Pancreas (tissue), 10 donors: ENCODE results near the gene HCFC1. TPM values are rescaled to one million over a fixed set of nuclear protein-coding genes. Genes with fewer than 3 reads are reported as not detected.

Source experiments
- ATAC-seq, 4 donors: fragments of 200-7000 bp; cut with Tn5 transposase; one replicate each; pipeline versions ENCODE4 v1.8.0 to v1.9.1; 2020; ENCODE audit warnings: mild to moderate bottlenecking in 4 of 4, moderate library complexity in 4 of 4
- DNase-seq, 6 donors: peaks; one replicate each; pipeline ENCODE4 v3.0.0-alpha.2; 2020
- FAIRE-seq: peaks from 2 replicates; lab custom pipeline; 2012; peaks lifted over from hg19 to GRCh38; lab: Jason Lieb, UNC
- H3K27ac ChIP-seq, 4 donors: fragments of 200-600 bp; sonication (generic); 1 replicate in 3 of 4; 2 replicates in 1 of 4; pipeline versions ENCODE4 v1.5.0 to v1.8.0; 2020
- H3K27me3 ChIP-seq, 4 donors: fragments of 200-600 bp; one replicate each; pipeline ENCODE4 v1.8.0; 2021
- H3K36me3 ChIP-seq, 3 donors: fragments of 200-600 bp; sonication (generic) in 1 of 3; one replicate each; pipeline versions ENCODE4 v1.5.0 to v1.8.0; 2020 to 2021
- H3K4me1 ChIP-seq, 3 donors: fragments of 200-600 bp; one replicate each; pipeline ENCODE4 v1.8.0; 2021
- H3K4me3 ChIP-seq, 4 donors: fragments of 200-600 bp; sonication (generic) in 2 of 4; one replicate each; pipeline versions ENCODE4 v1.5.0 to v1.8.0; 2020 to 2021
- H3K9me3 ChIP-seq, 4 donors: fragments of 200-600 bp; one replicate each; pipeline ENCODE4 v1.8.0; 2021
- CTCF ChIP-seq, 4 donors: fragments of 200-600 bp; sonication (generic) in 3 of 4; IDR thresholded peaks; one replicate each; pipeline versions ENCODE4 v1.5.0 to v1.8.0; 2021; ENCODE audit warnings: antibody characterized with exemption in 4 of 4
- WGBS, 2 donors: extraction: QIAGEN DNeasy Blood & Tissue Kit; methylation state at CpG; one replicate each; pipeline ENCODE4 v1.1.7; 2013; 5-methylcytosine and 5-hydroxymethylcytosine counted together
- intact Hi-C, 3 donors: fragments of 100-400 bp; cut with DNase I; formaldehyde crosslinking; loops; one replicate each; pipeline versions ENCODE4 v1.11.1 to v1.14.2; 2022
- polyA plus RNA-seq, 2 donors: library from polyadenylated mRNA; stranded (reverse); fragments of 200-250 nt; gene quantifications; one replicate each; pipeline ENCODE4 v1.2.3, GENCODE V29; 2013
- total RNA-seq, 6 donors: library from RNA; stranded (reverse); fragmentation: NEBNext Ultra II Directional in 4 of 6; extraction: Animal tissue kit (Norgen Biotek cat#: 25700) in 4 of 6; gene quantifications; one replicate each; pipeline versions ENCODE4 v1.2.1 to v1.2.4, GENCODE V29; 2021 to 2023
- donor health status: healthy with polysubstance abuse.
- donor health status: DM: no; HTN: no; CAD: no; lungs with moderate emphysema.
- donor health status: DM: no; HTN: no; CAD: no.
- donor health status: control.
- donor health status: control.
- donor health status: Bipolar disorder and iron deficiency.
- donor health status: DM: yes; HTN: yes; CAD: no.
- donor health status: DM: no; HTN: no; CAD: no.
- donor health status: DM: no; HTN: no; CAD: no.
- donor health status: DM: yes; HTN: yes; CAD: no.

Gene HCFC1
- total and polyA plus RNA-seq, 8 donors: 10.4 to 28.4 (median 16.6) TPM

- no peak for FAIRE-seq
- Histone ChIP-seq H3K4me1 (no peaks in the 10 kb centered on the region), H3K27ac (no peak overlapping the region), H3K4me3 (no peak overlapping the region), H3K27me3 (peaks cover 0 to 4% (median 0%) of the 10 kb centered on the region in 4 donors), H3K36me3 (peaks cover 0 to 26% (median 17%) of the 10 kb centered on the region in 3 donors), H3K9me3 (no peaks in the 10 kb centered on the region)
- intact Hi-C loops: no loop called here
- no peak for ATAC-seq
- WGBS, 2 donors: 85 to 90% methylated on average over 30 of the region's 30 CpGs
- TF ChIP-seq CTCF (IDR thresholded peaks at IDR 0.05): no peak
- no peak for DNase-seq
Observed at GRCh38 chrX:153948847-153949805, 22.5 kb downstream of the HCFC1 start.

- no peak for TF ChIP-seq CTCF (IDR thresholded peaks at IDR 0.05)
- peaks cover 0 to 4% (median under 1%) of the 10 kb centered on the region in 4 donors for H3K27me3 ChIP-seq
- H3K36me3 ChIP-seq: peaks cover 0 to 26% (median 17%) of the 10 kb centered on the region in 3 donors
- H3K4me1 ChIP-seq: no peaks in the 10 kb centered on the region
- no peak for FAIRE-seq
- no peak for ATAC-seq
- no peaks in the 10 kb centered on the region for H3K9me3 ChIP-seq
- intact Hi-C loops: no loop called here
- DNase-seq: no peak
- no peak overlapping the region for H3K4me3 ChIP-seq
- no peak overlapping the region for H3K27ac ChIP-seq
- 86 to 88% methylated on average over 10 of the region's 10 CpGs for WGBS, 2 donors
Observed at GRCh38 chrX:153948002-153948466, 23.6 kb downstream of the HCFC1 start.

GRCh38 chrX:153947009-153947769 is 24.4 kb downstream of the HCFC1 start:
- intact Hi-C loops: no loop called here
- FAIRE-seq: peak; percentile 85
- Histone ChIP-seq H3K27ac (no peak overlapping the region), H3K4me3 (no peak overlapping the region), H3K9me3 (no peaks in the 10 kb centered on the region), H3K27me3 (peaks cover 0 to 2% (median 0%) of the 10 kb centered on the region in 4 donors), H3K4me1 (no peaks in the 10 kb centered on the region), H3K36me3 (peaks cover 0 to 20% (median 13%) of the 10 kb centered on the region in 3 donors)
- peak; percentile 56 to 73 (median 68) for TF ChIP-seq CTCF (IDR thresholded peaks at IDR 0.05)
- peak; percentile 87 to 94 (median 90) for ATAC-seq
- DNase-seq: peak in 5 of 6 donors; percentile 66 to 84 (median 78)
- 36 to 53% methylated on average over 19 of the region's 19 CpGs for WGBS, 2 donors

GRCh38 chrX:153945956-153946943 is 25.4 kb downstream of the HCFC1 start:
- H3K27ac ChIP-seq: no peak overlapping the region
- peaks cover 0 to 2% (median 0%) of the 10 kb centered on the region in 4 donors for H3K27me3 ChIP-seq
- peaks cover 0 to 10% (median 7%) of the 10 kb centered on the region in 3 donors for H3K36me3 ChIP-seq
- intact Hi-C loops: no loop called here
- H3K4me1 ChIP-seq: no peaks in the 10 kb centered on the region
- DNase-seq: no peak
- H3K4me3 ChIP-seq: no peak overlapping the region
- TF ChIP-seq CTCF (IDR thresholded peaks at IDR 0.05): no peak
- no peak for ATAC-seq
- FAIRE-seq: no peak
- 80 to 88% methylated on average over 24 of the region's 24 CpGs for WGBS, 2 donors
- no peaks in the 10 kb centered on the region for H3K9me3 ChIP-seq
